Measurements from ENCODE around the gene RGS12. TPM values are rescaled to one million over a fixed set of nuclear protein-coding genes. Genes with fewer than 3 reads are reported as not detected.

RGS12 gene
- total RNA-seq, 1 donor from 2014 or later: 26.3 TPM

- intact Hi-C loops (cut with DNase I): no loop called here
- Histone ChIP-seq H3K27me3 (no peaks in the 10 kb centered on the region), H3K4me3 (no peak overlapping the region), H3K36me3 (peaks cover 0 to 8% of the 10 kb centered on the region in 2 donors), H3K9me3 (no peaks in the 10 kb centered on the region), H3K4me1 (no peaks in the 10 kb centered on the region), H3K27ac (no peak overlapping the region)
- TF ChIP-seq, protein P1, sequence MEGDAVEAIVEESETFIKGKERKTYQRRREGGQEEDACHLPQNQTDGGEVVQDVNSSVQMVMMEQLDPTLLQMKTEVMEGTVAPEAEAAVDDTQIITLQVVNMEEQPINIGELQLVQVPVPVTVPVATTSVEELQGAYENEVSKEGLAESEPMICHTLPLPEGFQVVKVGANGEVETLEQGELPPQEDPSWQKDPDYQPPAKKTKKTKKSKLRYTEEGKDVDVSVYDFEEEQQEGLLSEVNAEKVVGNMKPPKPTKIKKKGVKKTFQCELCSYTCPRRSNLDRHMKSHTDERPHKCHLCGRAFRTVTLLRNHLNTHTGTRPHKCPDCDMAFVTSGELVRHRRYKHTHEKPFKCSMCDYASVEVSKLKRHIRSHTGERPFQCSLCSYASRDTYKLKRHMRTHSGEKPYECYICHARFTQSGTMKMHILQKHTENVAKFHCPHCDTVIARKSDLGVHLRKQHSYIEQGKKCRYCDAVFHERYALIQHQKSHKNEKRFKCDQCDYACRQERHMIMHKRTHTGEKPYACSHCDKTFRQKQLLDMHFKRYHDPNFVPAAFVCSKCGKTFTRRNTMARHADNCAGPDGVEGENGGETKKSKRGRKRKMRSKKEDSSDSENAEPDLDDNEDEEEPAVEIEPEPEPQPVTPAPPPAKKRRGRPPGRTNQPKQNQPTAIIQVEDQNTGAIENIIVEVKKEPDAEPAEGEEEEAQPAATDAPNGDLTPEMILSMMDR (IDR thresholded peaks at IDR 0.05): no peak
- DNase-seq (ENCODE audit: low spot score in 2 of 2): peak in 1 of 2 donors; percentile 60
Observed at GRCh38 chr4:3257556-3258482, 35.0 kb upstream of the RGS12 start.

GRCh38 chr4:3261411-3262207, 31.2 kb upstream of the RGS12 start:
- Histone ChIP-seq H3K4me1 (no peaks in the 10 kb centered on the region), H3K4me3 (no peak overlapping the region), H3K9me3 (no peaks in the 10 kb centered on the region), H3K36me3 (no peaks in the 10 kb centered on the region), H3K27me3 (no peaks in the 10 kb centered on the region), H3K27ac (no peak overlapping the region)
- no peak for DNase-seq (ENCODE audit: low spot score in 2 of 2)
- intact Hi-C loops (cut with DNase I): no loop called here
- TF ChIP-seq, protein P1 (IDR thresholded peaks at IDR 0.05): no peak

DNA sequence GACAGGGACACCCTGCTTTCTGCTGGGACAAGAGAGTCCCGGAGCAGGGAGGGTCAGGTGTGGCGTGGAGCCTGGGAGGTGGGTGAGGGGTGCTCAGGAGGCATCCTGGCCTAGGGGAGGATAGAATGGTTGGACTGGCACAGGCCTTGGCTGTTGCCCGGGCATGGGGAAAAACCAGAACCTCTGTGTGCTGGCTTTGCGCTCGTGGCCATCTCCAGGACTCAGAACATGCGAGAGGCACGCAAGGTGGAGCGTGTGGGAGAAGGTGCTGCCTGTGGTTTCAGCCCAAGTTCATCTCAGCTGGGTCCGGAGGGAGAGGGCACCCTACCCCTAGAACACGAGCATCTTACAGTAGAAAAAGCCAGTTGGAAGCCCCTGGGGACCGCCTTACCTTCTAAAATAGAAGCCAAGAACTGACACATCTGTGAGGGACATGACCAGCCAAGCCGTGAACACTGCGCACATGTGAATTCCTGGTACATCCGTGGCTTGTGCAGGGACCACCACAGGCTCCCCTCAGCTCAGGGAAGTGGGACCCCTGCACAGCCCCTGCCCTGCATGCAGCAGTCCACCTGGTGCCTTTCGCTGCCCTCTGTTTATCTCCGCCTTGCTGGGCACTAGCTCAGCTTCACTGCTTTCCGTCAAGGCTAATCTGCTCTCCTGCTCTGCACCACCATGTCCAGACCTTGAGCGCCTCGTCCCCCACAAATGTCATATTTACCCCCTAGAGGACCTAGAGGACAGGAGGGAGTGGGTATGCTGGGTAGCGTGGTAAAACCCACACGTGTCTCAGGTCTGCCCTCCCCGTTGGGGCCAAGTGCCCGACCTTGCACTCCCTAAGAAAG, 30.4 kb upstream of the RGS12 start:
- Histone ChIP-seq H3K27ac (no peak overlapping the region), H3K4me3 (no peak overlapping the region), H3K27me3 (no peaks in the 10 kb centered on the region), H3K4me1 (no peaks in the 10 kb centered on the region), H3K9me3 (no peaks in the 10 kb centered on the region), H3K36me3 (no peaks in the 10 kb centered on the region)
- TF ChIP-seq, protein P1 (IDR thresholded peaks at IDR 0.05): no peak
- DNase-seq (ENCODE audit: low spot score in 2 of 2): no peak
- intact Hi-C loops (cut with DNase I): no loop called here

GRCh38 chr4:3263053-3263875, 29.6 kb upstream of the RGS12 start:
- Histone ChIP-seq H3K4me1 (no peaks in the 10 kb centered on the region), H3K4me3 (no peak overlapping the region), H3K9me3 (no peaks in the 10 kb centered on the region), H3K36me3 (no peaks in the 10 kb centered on the region), H3K27ac (no peak overlapping the region), H3K27me3 (no peaks in the 10 kb centered on the region)
- intact Hi-C loops (cut with DNase I): no loop called here
- no peak for DNase-seq (ENCODE audit: low spot score in 2 of 2)
- TF ChIP-seq, protein P1 (IDR thresholded peaks at IDR 0.05): no peak

DNA sequence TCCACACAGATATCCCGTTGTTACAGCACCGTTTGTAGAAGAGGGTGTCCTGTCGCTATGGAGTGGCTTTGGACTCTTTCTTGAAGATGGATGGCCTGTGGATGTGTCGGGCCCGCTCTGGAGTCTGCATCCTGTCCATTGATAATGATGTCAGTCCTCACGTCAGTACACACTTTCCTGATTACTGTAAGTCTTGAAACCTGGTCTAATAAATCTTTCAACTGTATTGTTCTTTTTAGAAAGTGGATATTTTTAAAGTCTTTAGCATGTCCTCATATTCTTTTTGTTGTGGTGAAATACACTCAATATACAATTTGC, 29.0 kb upstream of the RGS12 start:
- Histone ChIP-seq H3K36me3 (no peaks in the 10 kb centered on the region), H3K9me3 (no peaks in the 10 kb centered on the region), H3K27ac (no peak overlapping the region), H3K27me3 (no peaks in the 10 kb centered on the region), H3K4me3 (no peak overlapping the region), H3K4me1 (no peaks in the 10 kb centered on the region)
- no peak for DNase-seq (ENCODE audit: low spot score in 2 of 2)
- TF ChIP-seq, protein P1 (IDR thresholded peaks at IDR 0.05): no peak
- intact Hi-C loops (cut with DNase I): no loop called here
